GM21576 (cell line): Measurements from ENCODE around the gene NCOR2.

Experiments
- ATAC-seq: cut with Tn5 transposase; IDR thresholded peaks from one replicate; pipeline ENCODE4 v1.9.1; 2021; ENCODE audit warnings: mild to moderate bottlenecking, moderate library complexity; ENCODE audit not compliant: unreplicated experiment

NCOR2 gene

GRCh38 chr12:124561231-124561630, 6.2 kb downstream of the NCOR2 start:
- ATAC-seq: no peak

- no peak for ATAC-seq
Measured at GRCh38 chr12:124560146-124560890, 7.1 kb downstream of the NCOR2 start.

- no peak for ATAC-seq
Measured at GRCh38 chr12:124559182-124560017, 8.0 kb downstream of the NCOR2 start.

- ATAC-seq: no peak
Measured at GRCh38 chr12:124558313-124558712, 9.1 kb downstream of the NCOR2 start.

GRCh38 chr12:124557518-124558223, 9.7 kb downstream of the NCOR2 start:
- no peak for ATAC-seq

- no peak for ATAC-seq
Measured at GRCh38 chr12:124556896-124557501, 10.4 kb downstream of the NCOR2 start.

GRCh38 chr12:124556074-124556466, 11.3 kb downstream of the NCOR2 start:
- no peak for ATAC-seq

DNA sequence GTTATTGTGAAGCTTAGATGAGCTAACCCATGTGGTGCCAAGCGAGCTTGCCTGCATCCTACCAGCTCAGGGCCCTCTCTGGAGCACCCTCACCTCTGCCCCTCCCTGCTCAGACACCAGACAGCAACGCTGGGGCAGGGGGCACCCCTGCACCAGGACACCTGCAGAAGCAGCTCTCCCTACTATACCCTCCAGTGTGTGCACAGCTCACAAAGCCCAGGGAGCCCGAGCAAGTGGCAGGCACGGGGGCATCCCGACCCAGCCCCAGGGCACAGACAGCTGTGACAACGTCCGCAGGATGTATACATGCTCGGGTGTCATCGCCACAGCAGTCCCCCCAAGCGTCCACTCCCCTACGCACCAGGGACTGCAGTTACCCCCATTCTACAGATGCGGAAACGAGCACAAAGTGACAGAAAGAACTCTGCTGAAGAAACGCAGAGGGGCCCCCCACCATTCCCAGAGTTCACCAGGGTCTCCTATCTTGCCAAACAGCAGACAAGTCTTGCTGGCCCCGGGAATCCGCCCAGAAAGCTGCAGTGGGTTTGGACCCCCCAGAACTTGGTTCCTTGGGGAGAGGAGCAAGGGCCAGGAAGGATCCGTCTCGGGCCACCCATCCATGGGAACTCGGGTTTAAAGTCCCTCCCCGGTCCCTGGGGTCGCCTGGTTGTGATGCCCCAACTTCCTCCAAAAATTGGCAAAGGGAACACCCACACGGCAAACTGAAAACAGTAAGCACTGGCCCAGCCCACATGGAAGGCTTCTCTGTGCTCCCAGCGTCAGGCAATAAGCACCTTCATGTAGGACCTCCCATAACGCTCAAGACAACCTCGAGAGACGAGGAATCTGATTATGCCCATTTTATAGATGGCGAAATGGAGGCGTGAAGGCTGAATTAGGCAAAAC, 12.0 kb downstream of the NCOR2 start:
- ATAC-seq: no peak

DNA sequence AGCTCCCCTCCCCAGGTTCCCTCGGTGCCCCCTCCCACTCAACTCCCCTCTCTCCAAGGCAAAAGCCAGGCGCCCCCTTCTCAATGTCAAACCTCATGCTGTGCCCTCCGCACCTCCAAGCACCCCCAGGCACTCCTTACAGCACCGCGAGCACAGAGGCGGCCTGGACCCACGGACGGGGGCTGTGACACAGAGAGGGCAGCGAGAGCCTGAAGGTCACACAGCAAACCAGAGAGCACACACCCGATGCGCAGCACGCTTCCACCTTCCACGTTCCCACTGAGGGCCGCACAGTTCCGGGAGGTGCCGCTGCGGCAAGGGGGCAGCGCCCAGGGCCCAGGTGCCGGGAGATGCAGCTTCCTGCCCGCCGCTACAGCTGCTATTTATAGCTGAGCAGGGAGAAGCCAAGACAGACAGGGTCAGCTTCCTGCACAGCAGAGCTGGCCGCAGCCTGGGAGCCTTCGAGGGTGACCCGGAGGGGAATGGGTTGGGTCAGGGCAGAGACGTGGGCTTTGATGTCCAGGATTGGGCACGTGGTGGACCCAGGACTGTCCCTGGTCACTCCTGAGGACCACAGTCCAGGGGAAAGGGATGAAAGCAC, 12.9 kb downstream of the NCOR2 start:
- no peak for ATAC-seq

GRCh38 chr12:124553862-124554428, 13.5 kb downstream of the NCOR2 start:
- ATAC-seq: no peak

DNA sequence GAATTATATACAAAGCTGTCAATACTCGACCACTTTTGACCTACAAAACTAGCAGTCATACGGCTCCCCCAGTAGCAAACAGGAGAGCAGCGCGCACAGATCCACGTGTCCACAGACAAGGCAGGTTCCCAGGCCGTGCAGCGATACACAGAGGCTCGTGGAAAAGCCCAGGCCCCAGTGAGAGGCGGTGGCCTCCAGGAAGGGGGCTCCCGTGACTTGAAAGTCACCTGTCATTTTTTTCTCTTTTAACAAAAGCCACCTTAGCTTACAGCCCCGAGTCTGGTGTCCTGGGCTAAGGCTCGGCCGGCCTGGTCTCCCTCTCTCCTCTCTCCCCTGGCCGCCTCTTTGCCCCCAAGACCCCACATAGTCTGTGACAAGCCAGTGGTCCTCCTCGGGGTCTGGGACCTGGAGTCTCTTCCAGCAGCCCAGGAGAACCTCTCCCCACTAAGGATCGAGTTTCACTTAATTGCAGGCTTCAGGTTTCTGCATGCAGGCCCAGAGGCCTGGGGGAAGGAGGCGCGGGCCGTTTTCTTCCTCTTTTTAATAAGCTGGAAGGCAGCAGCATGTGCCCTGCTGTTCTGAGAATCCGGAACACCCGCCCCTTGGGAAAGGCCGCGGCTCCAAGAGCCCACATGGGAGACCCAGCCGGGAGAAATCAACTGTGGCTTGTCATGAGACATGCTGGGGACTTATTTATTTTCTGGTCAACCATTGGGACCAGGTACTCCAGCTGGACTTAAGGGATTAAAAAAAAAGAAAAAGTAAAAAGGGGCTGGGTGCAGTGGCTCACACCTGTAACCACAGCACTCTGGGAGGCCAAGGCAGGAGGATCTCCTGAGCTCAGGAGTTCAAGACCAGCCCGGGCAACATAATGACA, 15.9 kb downstream of the NCOR2 start:
- no peak for ATAC-seq

- no peak for ATAC-seq
Measured at GRCh38 chr12:124550123-124551089, 17.0 kb downstream of the NCOR2 start.

DNA sequence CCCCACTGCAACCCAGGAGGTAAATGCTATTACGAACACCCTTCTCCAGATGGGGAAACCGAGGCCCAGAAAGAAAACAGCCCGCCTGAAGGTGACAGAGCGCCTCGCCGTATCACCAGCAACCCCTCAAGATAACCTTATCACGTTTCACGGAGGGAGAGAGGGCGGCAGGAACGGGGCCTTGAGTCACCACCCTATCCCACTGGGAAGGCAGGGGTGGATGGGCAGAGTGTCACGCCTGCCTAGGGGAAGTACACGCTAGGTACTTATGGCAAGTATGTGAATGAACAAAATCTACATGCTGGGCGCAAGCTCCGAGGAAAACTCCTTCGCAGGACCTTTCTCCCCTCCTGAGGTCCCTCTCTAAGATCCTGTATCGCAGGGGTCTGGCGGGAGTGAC, 17.8 kb downstream of the NCOR2 start:
- no peak for ATAC-seq

GRCh38 chr12:124548854-124549378, 18.5 kb downstream of the NCOR2 start:
- no peak for ATAC-seq

DNA sequence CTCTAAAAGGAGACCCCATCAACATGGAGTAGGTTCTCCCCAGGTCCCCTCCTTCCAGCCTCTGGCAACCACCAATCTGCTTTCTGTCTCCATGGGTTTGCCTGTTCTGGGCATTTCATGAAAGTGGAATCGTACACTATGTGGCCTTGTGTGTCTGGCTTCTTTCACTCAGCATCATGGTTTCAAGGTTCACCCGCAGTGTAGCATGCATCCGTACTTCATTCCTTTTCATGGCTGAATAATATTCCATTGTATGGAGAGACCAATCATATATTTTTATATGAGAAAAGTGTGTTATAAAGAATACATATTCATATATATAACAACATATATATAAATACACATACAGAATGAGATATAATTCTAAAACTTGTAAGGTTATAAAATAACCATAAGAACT, 19.8 kb downstream of the NCOR2 start:
- no peak for ATAC-seq

GRCh38 chr12:124545508-124546418, 21.6 kb downstream of the NCOR2 start:
- peak; percentile 75 for ATAC-seq
